Fibroblast of pulmonary artery (primary cell): ENCODE data around the gene LENEP.

Source experiments
- DNase-seq: peaks from one replicate; pipeline ENCODE4 v3.0.0-alpha.2; 2010; ENCODE audit warnings: low read depth
- H3K4me3 ChIP-seq: replicated peaks from 2 replicates; pipeline ENCODE4 v1.5.1; 2011; ENCODE audit warnings: low read depth, mild to moderate bottlenecking, control low read depth, low read length, moderate library complexity
- TF ChIP-seq, protein P1 (sequence below): IDR thresholded peaks from 2 replicates; pipeline ENCODE4 v1.5.1; 2011; ENCODE audit warnings: mild to moderate bottlenecking, control low read depth, low read length, inconsistent platforms; ENCODE audit errors: missing control alignments

The LENEP gene, protein sequence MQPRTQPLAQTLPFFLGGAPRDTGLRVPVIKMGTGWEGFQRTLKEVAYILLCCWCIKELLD

GRCh38 chr1:154993572-154994268 lies at the start of gene LENEP:
LENEP (plus strand) TSS chr1:154993586; CDS start chr1:154993608, 22 bp downstream.
- no peak within 1 kb of the TSS for H3K4me3 ChIP-seq
- DNase-seq, result no peak
- TF ChIP-seq, protein P1, sequence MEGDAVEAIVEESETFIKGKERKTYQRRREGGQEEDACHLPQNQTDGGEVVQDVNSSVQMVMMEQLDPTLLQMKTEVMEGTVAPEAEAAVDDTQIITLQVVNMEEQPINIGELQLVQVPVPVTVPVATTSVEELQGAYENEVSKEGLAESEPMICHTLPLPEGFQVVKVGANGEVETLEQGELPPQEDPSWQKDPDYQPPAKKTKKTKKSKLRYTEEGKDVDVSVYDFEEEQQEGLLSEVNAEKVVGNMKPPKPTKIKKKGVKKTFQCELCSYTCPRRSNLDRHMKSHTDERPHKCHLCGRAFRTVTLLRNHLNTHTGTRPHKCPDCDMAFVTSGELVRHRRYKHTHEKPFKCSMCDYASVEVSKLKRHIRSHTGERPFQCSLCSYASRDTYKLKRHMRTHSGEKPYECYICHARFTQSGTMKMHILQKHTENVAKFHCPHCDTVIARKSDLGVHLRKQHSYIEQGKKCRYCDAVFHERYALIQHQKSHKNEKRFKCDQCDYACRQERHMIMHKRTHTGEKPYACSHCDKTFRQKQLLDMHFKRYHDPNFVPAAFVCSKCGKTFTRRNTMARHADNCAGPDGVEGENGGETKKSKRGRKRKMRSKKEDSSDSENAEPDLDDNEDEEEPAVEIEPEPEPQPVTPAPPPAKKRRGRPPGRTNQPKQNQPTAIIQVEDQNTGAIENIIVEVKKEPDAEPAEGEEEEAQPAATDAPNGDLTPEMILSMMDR, result no peak

- TF ChIP-seq, protein P1, result peak; percentile 76
- H3K4me3 ChIP-seq, result no peak overlapping the region
- DNase-seq, result peak; percentile 38
Measured at GRCh38 chr1:154943649-154944400, 49.6 kb upstream of the LENEP start.

DNA sequence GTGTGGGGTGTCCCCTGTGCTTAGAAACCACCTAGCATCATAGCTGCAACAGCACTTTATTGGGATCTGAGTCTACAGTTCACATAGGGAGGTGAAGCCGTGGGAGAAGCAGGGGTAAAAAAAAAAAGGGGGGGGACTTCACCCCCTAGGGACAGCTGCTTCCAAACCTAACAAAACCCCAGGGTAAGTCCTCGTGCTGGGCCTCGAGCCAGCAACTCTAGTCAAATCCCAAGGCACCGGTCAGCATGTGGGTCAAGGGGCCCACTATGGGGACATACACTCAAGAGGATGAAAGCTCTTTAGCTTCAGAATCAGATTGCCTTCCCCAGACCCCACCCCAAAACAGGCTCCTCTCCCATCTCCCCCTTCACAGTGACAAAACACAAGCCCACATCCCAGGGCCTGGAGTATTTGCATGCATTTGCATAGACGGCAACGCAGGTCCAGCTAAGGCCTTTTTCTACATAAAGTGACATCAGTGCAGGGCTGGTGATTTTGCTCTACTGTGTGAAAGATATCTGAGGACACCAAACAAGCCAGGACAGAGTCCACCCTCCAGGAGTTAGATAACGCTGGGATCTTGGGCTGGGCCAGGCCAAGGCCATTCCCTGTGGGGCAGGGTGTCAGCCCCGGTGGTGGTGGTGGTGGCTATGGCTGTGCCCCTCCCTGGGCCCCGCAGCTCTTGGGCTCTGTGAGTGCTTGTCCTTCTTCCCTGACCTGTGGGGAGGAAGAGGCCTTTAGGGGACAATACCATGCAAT lies 48.8 kb upstream of the LENEP start:
- H3K4me3 ChIP-seq, result no peak overlapping the region
- TF ChIP-seq, protein P1, result no peak
- no peak for DNase-seq

DNA sequence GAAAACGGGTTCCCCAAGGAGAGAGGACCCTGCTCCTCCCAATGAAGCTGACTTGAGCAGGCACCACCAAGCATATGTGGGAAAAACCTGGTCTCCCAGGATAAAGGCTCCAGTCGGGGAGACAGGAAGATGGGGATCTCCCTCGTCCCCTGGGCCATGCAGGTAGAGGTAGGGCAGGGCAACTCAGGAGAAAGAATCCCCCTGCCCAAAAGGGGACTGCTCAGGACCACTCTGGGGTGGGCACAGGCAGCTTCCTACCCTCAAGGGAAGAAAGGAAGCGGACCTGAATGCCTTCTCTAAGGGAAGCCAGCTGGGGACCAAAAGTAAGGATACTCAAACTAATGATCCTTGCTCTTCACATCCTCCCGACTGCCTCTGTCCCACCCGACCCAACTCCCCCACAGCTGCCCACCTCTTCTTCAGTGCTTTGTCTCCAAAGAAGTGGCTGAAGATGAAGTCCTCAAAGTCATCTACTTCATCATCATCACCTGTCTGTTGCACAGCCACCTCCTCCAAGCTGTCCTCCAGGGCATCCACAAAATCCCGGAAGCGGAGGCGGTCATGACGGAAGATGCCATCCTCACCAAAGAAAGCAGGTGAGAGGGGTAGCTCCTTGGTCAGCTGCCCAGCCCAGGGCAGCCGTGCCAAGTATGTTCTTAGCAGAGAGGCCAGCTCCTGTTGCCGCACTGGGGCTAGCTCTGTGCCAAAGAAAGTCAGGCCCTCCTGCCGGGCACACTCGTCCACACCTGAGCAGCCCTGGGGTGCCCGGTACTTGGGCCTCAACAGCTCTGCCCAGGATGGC lies 48.0 kb upstream of the LENEP start:
- DNase-seq, result no peak
- TF ChIP-seq, protein P1, result no peak
- H3K4me3 ChIP-seq, result no peak overlapping the region

DNA sequence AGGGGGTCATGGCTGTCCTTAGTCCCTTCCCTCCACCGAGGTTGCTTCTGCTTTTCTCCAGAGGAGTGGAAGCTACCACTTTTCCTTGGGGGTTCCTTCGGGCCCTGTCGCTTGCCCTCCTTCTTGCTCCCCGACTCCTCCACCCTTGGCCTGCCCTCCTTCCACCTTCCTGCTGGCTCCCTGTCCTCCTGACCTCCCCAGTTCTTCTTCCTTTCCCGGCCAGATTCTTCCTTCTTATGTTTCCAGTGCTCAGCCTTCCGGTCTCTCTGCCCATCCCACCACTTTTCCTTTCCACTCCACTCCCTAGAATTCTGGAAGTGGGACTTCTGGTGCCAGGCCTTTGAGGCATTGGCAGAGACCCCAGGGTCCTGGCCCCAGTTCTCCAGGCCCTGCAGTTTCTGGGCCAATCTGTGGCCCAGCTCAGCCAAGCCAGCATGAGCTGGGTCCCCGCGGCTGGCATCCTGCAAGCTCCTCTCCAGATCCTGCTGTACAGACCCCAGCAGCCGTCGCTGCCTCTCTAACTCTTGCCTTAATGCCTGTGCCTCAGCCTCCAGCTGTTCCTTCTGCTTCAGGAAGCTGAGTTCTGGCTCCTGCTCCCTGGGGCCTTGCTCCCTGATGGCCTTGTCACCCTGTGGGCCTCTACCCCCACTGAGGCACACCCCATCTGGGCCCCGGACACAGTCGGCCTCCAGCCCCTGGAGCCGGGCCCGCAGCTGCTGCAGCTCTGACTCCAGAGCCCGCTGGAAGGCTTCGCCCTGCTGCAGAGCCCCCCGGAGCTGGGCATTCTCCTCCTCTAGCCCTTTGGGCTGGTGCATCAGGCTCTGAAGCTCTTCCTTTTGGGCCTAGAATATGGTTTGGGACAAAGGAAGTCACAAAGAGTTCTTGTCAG lies 47.2 kb upstream of the LENEP start:
- no peak for DNase-seq
- TF ChIP-seq, protein P1, result no peak
- no peak overlapping the region for H3K4me3 ChIP-seq

- DNase-seq, result no peak
- no peak overlapping the region for H3K4me3 ChIP-seq
- TF ChIP-seq, protein P1, result no peak
Measured at GRCh38 chr1:154948079-154948478, 45.3 kb upstream of the LENEP start.
